ENCODE data around the gene BLTP3A. TPM values are rescaled to one million over a fixed set of nuclear protein-coding genes. Genes with fewer than 3 reads are reported as not detected.
"Not testable (repeated sequence)": the region's sequence is repeated elsewhere in the genome, so short reads cannot be mapped to it uniquely, and the experiment has no call there.

Gene BLTP3A
- total and polyA plus RNA-seq, 2 experiments from 2014 or later = 3.1 to 4.9 TPM

GRCh38 chr6:34795836-34796425 is 4.0 kb downstream of the BLTP3A start:
- Histone ChIP-seq H3K4me1 (ENCODE audit: insufficient read depth) (peaks cover 11% of the 10 kb centered on the region), H3K27ac (no peak overlapping the region), H4K20me1 (ENCODE audit: insufficient read depth) (peaks cover 4% of the 10 kb centered on the region; the same call in 1 of the 2 replicates), H3K79me2 (ENCODE audit: insufficient read depth) (peaks cover 66% of the 10 kb centered on the region), H3K9ac (no peak overlapping the region), H3K4me2 (ENCODE audit: unreplicated experiment) (no peak overlapping the region), H3K9me2 (ENCODE audit: insufficient read depth) (no peaks in the 10 kb centered on the region), H3K9me3 (ENCODE audit: low read depth) (no peaks in the 10 kb centered on the region), H3K36me3 (ENCODE audit: low read depth) (no peaks in the 10 kb centered on the region), H3K27me3 (replicated peaks; ENCODE audit: insufficient read depth) (no peaks in the 10 kb centered on the region), H3F3A (ENCODE audit: insufficient read depth) (peaks cover 18% of the 10 kb centered on the region; the same call in 1 of the 2 replicates), H3K4me3 (no peak overlapping the region), H2AFZ (no peak overlapping the region)
- in situ Hi-C loops (cut with MboI) = no loop called here
- WGBS, 2 experiments (ENCODE audit: low coverage in 1 of 2, low lambda C conversion rate in 2 of 2, missing lambda C conversion rate in 2 of 2) = 33% methylated on average over 2 of the region's 2 CpGs
- DNase-seq = peak; percentile 51
- TF ChIP-seq EZH2phosphoT487 (IDR thresholded peaks at IDR 0.05; ENCODE audit: insufficient read depth, low read depth) (no peak), EZH2 (IDR thresholded peaks at IDR 0.05; ENCODE audit: insufficient read depth, poor library complexity, severe bottlenecking) (no peak)

- Histone ChIP-seq H3K27me3 (replicated peaks; ENCODE audit: insufficient read depth) (no peaks in the 10 kb centered on the region), H2AFZ (no peak overlapping the region), H3F3A (ENCODE audit: insufficient read depth) (peaks cover 6% of the 10 kb centered on the region; the same call in 1 of the 2 replicates), H3K4me2 (ENCODE audit: unreplicated experiment) (no peak overlapping the region), H3K4me1 (ENCODE audit: insufficient read depth) (peaks cover 8% of the 10 kb centered on the region), H3K4me3 (no peak overlapping the region), H3K9me2 (ENCODE audit: insufficient read depth) (no peaks in the 10 kb centered on the region), H3K79me2 (ENCODE audit: insufficient read depth) (peaks cover 80% of the 10 kb centered on the region), H3K27ac (no peak overlapping the region), H3K36me3 (ENCODE audit: low read depth) (no peaks in the 10 kb centered on the region), H3K9me3 (ENCODE audit: low read depth) (no peaks in the 10 kb centered on the region), H4K20me1 (ENCODE audit: insufficient read depth) (peaks cover 4% of the 10 kb centered on the region; the same call in 1 of the 2 replicates), H3K9ac (no peak overlapping the region)
- in situ Hi-C loops (cut with MboI) = no loop called here
- WGBS, 2 experiments (ENCODE audit: low coverage in 1 of 2, low lambda C conversion rate in 2 of 2, missing lambda C conversion rate in 2 of 2) = 90 to 91% methylated on average over 3 of the region's 3 CpGs
- DNase-seq = no peak
- TF ChIP-seq EZH2 (IDR thresholded peaks at IDR 0.05; ENCODE audit: insufficient read depth, poor library complexity, severe bottlenecking) = no peak
- no peak for TF ChIP-seq EZH2phosphoT487 (IDR thresholded peaks at IDR 0.05; ENCODE audit: insufficient read depth, low read depth)
Measured at GRCh38 chr6:34798057-34798456, 6.2 kb downstream of the BLTP3A start.

GRCh38 chr6:34799547-34799946 is 7.7 kb downstream of the BLTP3A start:
- 77 to 82% methylated on average over 3 of the region's 3 CpGs for WGBS, 2 experiments (ENCODE audit: low coverage in 1 of 2, low lambda C conversion rate in 2 of 2, missing lambda C conversion rate in 2 of 2)
- H3K79me2 ChIP-seq (ENCODE audit: insufficient read depth) = peaks cover 82% of the 10 kb centered on the region

GRCh38 chr6:34804543-34804942 is 12.7 kb downstream of the BLTP3A start:
- peaks cover under 1% of the 10 kb centered on the region; the same call in 1 of the 2 replicates for H4K20me1 ChIP-seq (ENCODE audit: insufficient read depth)
- H3K9me3 ChIP-seq (ENCODE audit: low read depth) = no peaks in the 10 kb centered on the region
- H3K79me2 ChIP-seq (ENCODE audit: insufficient read depth) = peaks cover 85% of the 10 kb centered on the region
- no peak overlapping the region for H3K27ac ChIP-seq
- no peaks in the 10 kb centered on the region for H3K4me1 ChIP-seq (ENCODE audit: insufficient read depth)
- no peaks in the 10 kb centered on the region for H3K27me3 ChIP-seq (replicated peaks; ENCODE audit: insufficient read depth)
- H3K4me3 ChIP-seq = no peak overlapping the region
- no peaks in the 10 kb centered on the region for H3K36me3 ChIP-seq (ENCODE audit: low read depth)
- no peaks in the 10 kb centered on the region for H3F3A ChIP-seq (ENCODE audit: insufficient read depth)
- no peak overlapping the region for H2AFZ ChIP-seq
- TF ChIP-seq EZH2 (IDR thresholded peaks at IDR 0.05; ENCODE audit: insufficient read depth, poor library complexity, severe bottlenecking) (no peak), EZH2phosphoT487 (IDR thresholded peaks at IDR 0.05; ENCODE audit: insufficient read depth, low read depth) (no peak)
- no peak overlapping the region for H3K9ac ChIP-seq
- no peak for DNase-seq
- no peaks in the 10 kb centered on the region for H3K9me2 ChIP-seq (ENCODE audit: insufficient read depth)
- in situ Hi-C loops (cut with MboI) = no loop called here
- H3K4me2 ChIP-seq (ENCODE audit: unreplicated experiment) = no peak overlapping the region

More at GRCh38 chr6:34799547-34799946, 7.7 kb downstream of the BLTP3A start:
- H3F3A ChIP-seq (ENCODE audit: insufficient read depth) = no peaks in the 10 kb centered on the region
- H4K20me1 ChIP-seq (ENCODE audit: insufficient read depth) = peaks cover 4% of the 10 kb centered on the region; the same call in 1 of the 2 replicates
- H2AFZ ChIP-seq = no peak overlapping the region
- H3K9me3 ChIP-seq (ENCODE audit: low read depth) = no peaks in the 10 kb centered on the region
- H3K4me2 ChIP-seq (ENCODE audit: unreplicated experiment) = no peak overlapping the region
- no peaks in the 10 kb centered on the region for H3K9me2 ChIP-seq (ENCODE audit: insufficient read depth)
- TF ChIP-seq EZH2 (IDR thresholded peaks at IDR 0.05; ENCODE audit: insufficient read depth, poor library complexity, severe bottlenecking) = no peak
- H3K9ac ChIP-seq = no peak overlapping the region
- DNase-seq = no peak
- no peaks in the 10 kb centered on the region for H3K27me3 ChIP-seq (replicated peaks; ENCODE audit: insufficient read depth)
- H3K36me3 ChIP-seq (ENCODE audit: low read depth) = no peaks in the 10 kb centered on the region
- no peak overlapping the region for H3K4me3 ChIP-seq
- H3K27ac ChIP-seq = no peak overlapping the region
- in situ Hi-C loops (cut with MboI) = no loop called here
- H3K4me1 ChIP-seq (ENCODE audit: insufficient read depth) = peaks cover 8% of the 10 kb centered on the region

DNA sequence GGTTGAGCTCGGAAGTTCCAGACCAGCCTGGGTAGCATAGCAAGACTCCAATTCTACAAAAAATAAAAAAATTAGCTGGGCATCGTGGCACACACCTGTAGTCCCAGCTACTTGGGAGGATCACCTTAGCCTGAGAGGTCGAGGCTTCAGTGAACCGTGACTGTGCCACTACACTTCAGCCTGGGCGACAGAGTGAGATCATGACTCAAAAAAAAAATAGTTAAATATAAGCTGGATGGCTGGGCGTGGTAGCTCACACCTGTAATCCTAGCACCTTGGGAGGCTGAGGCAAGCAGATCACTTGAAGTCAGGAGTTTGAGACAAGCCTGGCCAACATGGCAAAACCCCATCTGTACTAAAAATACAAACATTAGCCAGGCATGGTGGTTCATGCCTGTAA is 13.2 kb downstream of the BLTP3A start:
- H3K27ac ChIP-seq; DNase-seq; H3K9me2 ChIP-seq (ENCODE audit: insufficient read depth); in situ Hi-C loops (cut with MboI); H4K20me1 ChIP-seq (ENCODE audit: insufficient read depth); H3K4me3 ChIP-seq; H2AFZ ChIP-seq; H3K4me2 ChIP-seq (ENCODE audit: unreplicated experiment); H3K9ac ChIP-seq; H3K9me3 ChIP-seq (ENCODE audit: low read depth); H3K4me1 ChIP-seq (ENCODE audit: insufficient read depth); H3K27me3 ChIP-seq (replicated peaks; ENCODE audit: insufficient read depth); H3F3A ChIP-seq (ENCODE audit: insufficient read depth); H3K36me3 ChIP-seq (ENCODE audit: low read depth): not testable (repeated sequence)
- WGBS, 2 experiments (ENCODE audit: low coverage in 1 of 2, low lambda C conversion rate in 2 of 2, missing lambda C conversion rate in 2 of 2) = 92 to 93% methylated on average over 6 of the region's 6 CpGs
- peaks cover 80% of the 10 kb centered on the region for H3K79me2 ChIP-seq (ENCODE audit: insufficient read depth)

Data from GM23248 (cell line).